WTC11 (cell line): ENCODE results near the gene CD86. TPM values are rescaled to one million over a fixed set of nuclear protein-coding genes. Genes with fewer than 3 reads are reported as not detected.
A peak's percentile ranks its signal among the peaks of the same experiment; 100 is the strongest.

ENCODE experiments used
- ATAC-seq: fragments of 200-7000 bp; cut with Tn5 transposase; 2 replicates; pipeline ENCODE4 v1.10.0; 2021; ENCODE audit warnings: mild to moderate bottlenecking, moderate library complexity
- CTCF ChIA-PET: fragments of 300-600 bp; sonication (Branson Sonifier 250); formaldehyde crosslinking; loops from one replicate; lab custom pipeline; 2021; ENCODE audit warnings: antibody characterized with exemption; lab: Charles Lee
- POLR2A ChIA-PET: fragments of 350-600 bp; sonication (Branson Sonifier 250); formaldehyde crosslinking; loops from one replicate; lab custom pipeline; 2021; ENCODE audit warnings: antibody characterized with exemption; lab: Charles Lee
- DNase-seq: peaks from one replicate; pipeline ENCODE4 v3.0.0; 2021; ENCODE audit warnings: low spot score
- H3K27ac Mint-ChIP-seq: 2 replicates; pipeline ENCODE4 v1.8.0; 2021; ENCODE audit warnings: mixed read lengths
- H3K27me3 Mint-ChIP-seq: 2 replicates; pipeline ENCODE4 v1.8.0; 2021; ENCODE audit warnings: low read depth, mild to moderate bottlenecking, moderate library complexity, mixed read lengths
- H3K36me3 Mint-ChIP-seq: 2 replicates; pipeline ENCODE4 v1.8.0; 2021; ENCODE audit warnings: mixed read lengths
- H3K4me1 Mint-ChIP-seq: 2 replicates; pipeline ENCODE4 v1.8.0; 2022; ENCODE audit warnings: mixed read lengths
- H3K4me3 Mint-ChIP-seq: 2 replicates; pipeline ENCODE4 v1.8.0; 2021; ENCODE audit warnings: mild to moderate bottlenecking, moderate library complexity, mixed read lengths
- H3K9me3 Mint-ChIP-seq: 2 replicates; pipeline ENCODE4 v1.8.0; 2021; ENCODE audit warnings: mixed read lengths
- ARID4B ChIP-seq: sonication (generic); formaldehyde crosslinking; IDR thresholded peaks from 2 replicates; pipeline ENCODE4 v1.8.0; 2023; ENCODE audit warnings: missing genetic modification reagents, mild to moderate bottlenecking, borderline replicate concordance
- ATF1 ChIP-seq: sonication (generic); formaldehyde crosslinking; IDR thresholded peaks from 2 replicates; pipeline ENCODE4 v1.8.1; 2023; ENCODE audit warnings: mild to moderate bottlenecking, moderate library complexity, missing genetic modification reagents
- CBFB ChIP-seq: sonication (generic); formaldehyde crosslinking; IDR thresholded peaks from 2 replicates; pipeline ENCODE4 v1.8.1; 2022; ENCODE audit warnings: mild to moderate bottlenecking, low read depth, missing genetic modification reagents
- CREB1 ChIP-seq: sonication (generic); formaldehyde crosslinking; IDR thresholded peaks from 2 replicates; pipeline ENCODE4 v1.8.0; 2023; ENCODE audit warnings: mild to moderate bottlenecking, missing genetic modification reagents
- E2F5 ChIP-seq: sonication (generic); formaldehyde crosslinking; IDR thresholded peaks from 2 replicates; pipeline ENCODE4 v1.8.1; 2022; ENCODE audit warnings: mild to moderate bottlenecking, moderate library complexity, missing genetic modification reagents
- ELF4 ChIP-seq: sonication (generic); formaldehyde crosslinking; IDR thresholded peaks from 2 replicates; pipeline ENCODE4 v1.8.1; 2022; ENCODE audit warnings: low read depth, mild to moderate bottlenecking, moderate library complexity, missing genetic modification reagents
- ETV6 ChIP-seq: sonication (generic); formaldehyde crosslinking; IDR thresholded peaks from 2 replicates; pipeline ENCODE4 v1.8.1; 2022; ENCODE audit warnings: mild to moderate bottlenecking, missing genetic modification reagents
- MAX ChIP-seq: sonication (generic); formaldehyde crosslinking; IDR thresholded peaks from 2 replicates; pipeline ENCODE4 v1.8.0; 2022; ENCODE audit warnings: mild to moderate bottlenecking, missing genetic modification reagents
- MXD4 ChIP-seq: fragments of 250-450 bp; sonication (Bioruptor Pico); IDR thresholded peaks from 2 replicates; pipeline ENCODE4 v1.8.0; 2021; ENCODE audit warnings: mild to moderate bottlenecking, moderate library complexity, borderline replicate concordance
- SMAD4 ChIP-seq: sonication (generic); formaldehyde crosslinking; IDR thresholded peaks from 2 replicates; pipeline ENCODE4 v1.8.0; 2022; ENCODE audit warnings: mild to moderate bottlenecking, missing genetic modification reagents
- SP1 ChIP-seq: sonication (generic); formaldehyde crosslinking; conservative IDR thresholded peaks from 2 replicates; pipeline ENCODE4 v1.8.1; 2022; ENCODE audit warnings: missing genetic modification reagents
- ZNF138 ChIP-seq: sonication (generic); formaldehyde crosslinking; conservative IDR thresholded peaks from 2 replicates; pipeline ENCODE4 v1.8.1; 2022; ENCODE audit warnings: mild to moderate bottlenecking, moderate library complexity, missing genetic modification reagents
- ZNF317 ChIP-seq: sonication (generic); formaldehyde crosslinking; IDR thresholded peaks from 2 replicates; pipeline ENCODE4 v1.8.1; 2023; ENCODE audit warnings: low read depth, mild to moderate bottlenecking, moderate library complexity, missing genetic modification reagents, borderline replicate concordance
- ZNF396 ChIP-seq: fragments of 250-450 bp; sonication (Bioruptor Pico); IDR thresholded peaks from 2 replicates; pipeline ENCODE4 v1.8.0; 2021; ENCODE audit warnings: mild to moderate bottlenecking, moderate library complexity, borderline replicate concordance
- ZNF512 ChIP-seq: sonication (generic); formaldehyde crosslinking; IDR thresholded peaks from 2 replicates; pipeline ENCODE4 v1.8.1; 2022; ENCODE audit warnings: missing genetic modification reagents, borderline replicate concordance
- ZNF532 ChIP-seq: fragments of 250-450 bp; sonication (Bioruptor Pico); IDR thresholded peaks from 2 replicates; pipeline ENCODE4 v1.9.0; 2021; ENCODE audit warnings: mild to moderate bottlenecking, borderline replicate concordance
- total RNA-seq: library from RNA; stranded (reverse); gene quantifications from 3 replicates; pipeline ENCODE4 v1.2.3, GENCODE V29; 2021

Gene CD86
- total RNA-seq, 1 experiment from 2014 or later, result 0.61 TPM

- TF ChIP-seq ARID4B, result no peak
- TF ChIP-seq ETV6 (CRISPR knock-in tag), result no peak
- TF ChIP-seq ZNF138 (CRISPR knock-in tag), result no peak
- no peak for TF ChIP-seq ZNF512 (CRISPR knock-in tag)
Observed at GRCh38 chr3:122012821-122013220, 42.3 kb upstream of the CD86 start (continued).

- no peaks in the 10 kb centered on the region for H3K9me3 Mint-ChIP-seq
- peaks cover 20% of the 10 kb centered on the region for H3K4me1 Mint-ChIP-seq
- no peaks in the 10 kb centered on the region for H3K36me3 Mint-ChIP-seq
- DNase-seq, result no peak
- POLR2A ChIA-PET, result interaction anchor here (0.5 kb wide), 1 partner anchor 12 kb away, joined by 3 read pairs; no protein-coding TSS in a partner anchor
- CTCF ChIA-PET, result interaction anchor here (2.3 kb wide), 1 partner anchor 18 kb away, joined by 9 read pairs; no protein-coding TSS in a partner anchor
- H3K27ac Mint-ChIP-seq, result 0 out of 2 replicates have a peak overlapping the region, but pooled peaks have one; percentile 5
- H3K4me3 Mint-ChIP-seq, result no peak overlapping the region
- no peaks in the 10 kb centered on the region for H3K27me3 Mint-ChIP-seq
- TF ChIP-seq ZNF317 (no peak), MXD4 (CRISPR knock-in tag) (no peak), ZNF396 (CRISPR knock-in tag) (no peak), SMAD4 (CRISPR knock-in tag) (no peak), ZNF532 (no peak)
- peak; percentile 47 for ATAC-seq
Observed at GRCh38 chr3:122013448-122013925, 41.7 kb upstream of the CD86 start.

GRCh38 chr3:122014741-122015140 lies 40.4 kb upstream of the CD86 start:
- ChIA-PET POLR2A (no interaction called here), CTCF (no interaction called here)
- ATAC-seq (no peak), DNase-seq (no peak)
- Mint-ChIP-seq H3K4me1 (peaks cover 19% of the 10 kb centered on the region), H3K36me3 (no peaks in the 10 kb centered on the region), H3K4me3 (no peak overlapping the region), H3K9me3 (no peaks in the 10 kb centered on the region), H3K27ac (no peak overlapping the region), H3K27me3 (no peaks in the 10 kb centered on the region)
- TF ChIP-seq MAX (CRISPR knock-in tag) (no peak), ELF4 (no peak), CREB1 (CRISPR knock-in tag) (no peak), E2F5 (CRISPR knock-in tag) (no peak), CBFB (CRISPR knock-in tag) (no peak), ATF1 (no peak), SP1 (CRISPR knock-in tag) (no peak)
